ENCODE measurements around the gene OR5H6. TPM values are rescaled to one million over a fixed set of nuclear protein-coding genes. Genes with fewer than 3 reads are reported as not detected.

The OR5H6 gene
- total RNA-seq, 2 donors from 2014 or later = not detected

Other genes with a start within 250 kb of the OR5H6 start
- not detected for gene GABRR3, start 228.9 kb upstream of the OR5H6 start, total RNA-seq
- not detected for gene OR5AC2, start 177.1 kb upstream of the OR5H6 start, total RNA-seq
- not detected for gene OR5H1, start 133.5 kb upstream of the OR5H6 start, total RNA-seq
- not detected for gene OR5H14, start 116.8 kb upstream of the OR5H6 start, total RNA-seq
- gene OR5H15, start 97.5 kb upstream of the OR5H6 start, total RNA-seq = not detected
- gene OR5H2, start 18.3 kb downstream of the OR5H6 start, total RNA-seq = not detected
- gene OR5K4, start 89.6 kb downstream of the OR5H6 start, total RNA-seq = not detected
- gene OR5K3, start 126.4 kb downstream of the OR5H6 start, total RNA-seq = not detected
- gene OR5K1, start 199.0 kb downstream of the OR5H6 start, total RNA-seq = not detected
- gene OR5K2, start 233.4 kb downstream of the OR5H6 start, total RNA-seq = not detected